Lower leg skin (tissue), 4 donors: ENCODE data around the gene PSG5. TPM values are rescaled to one million over a fixed set of nuclear protein-coding genes. Genes with fewer than 3 reads are reported as not detected.
"Not testable (repeated sequence)": the region's sequence is repeated elsewhere in the genome, so short reads cannot be mapped to it uniquely, and the experiment has no call there.

Source experiments
- DNase-seq, 2 donors: peaks; one replicate each; pipeline ENCODE4 v3.0.0-alpha.2; 2019; ENCODE audit warnings: low spot score in 2 of 2
- H3K4me3 ChIP-seq: fragments of 200-600 bp; sonication (generic); 2 replicates; pipeline ENCODE4 v1.5.1; 2017; ENCODE audit warnings: mild to moderate bottlenecking, low read depth; ENCODE audit not compliant: poor library complexity, severe bottlenecking
- POLR2A ChIP-seq, 2 donors: fragments of 450-650 bp; IDR thresholded peaks; one replicate each; pipeline ENCODE4 v1.6.1; 2016 to 2017; ENCODE audit warnings: antibody characterized with exemption in 2 of 2, mild to moderate bottlenecking in 1 of 2, moderate library complexity in 1 of 2
- WGBS, 2 donors: methylation state at CpG; one replicate each; pipeline ENCODE4 v1.1.5; 2018; 5-methylcytosine and 5-hydroxymethylcytosine counted together
- intact Hi-C: fragments of 100-400 bp; cut with DNase I; formaldehyde crosslinking; loops from one replicate; pipeline ENCODE4 v1.15.0; 2023; ENCODE audit warnings: low total_unique reads
- total RNA-seq, 4 donors: library from RNA; depleted of rRNA; stranded (reverse); fragments of >200 nt; gene quantifications; one replicate each; pipeline ENCODE4 v1.1.0, GENCODE V29; 2016
- TF ChIP-seq, protein P1 (sequence below), 3 donors: fragments of 450-650 bp; IDR thresholded peaks; one replicate each; pipeline ENCODE4 v1.5.1; 2016; ENCODE audit warnings: antibody characterized with exemption in 3 of 3, mild to moderate bottlenecking in 3 of 3, moderate library complexity in 2 of 3

The PSG5 gene
- total RNA-seq, 4 donors from 2014 or later, result 1.5 to 11.2 (median 2.0) TPM

DNA sequence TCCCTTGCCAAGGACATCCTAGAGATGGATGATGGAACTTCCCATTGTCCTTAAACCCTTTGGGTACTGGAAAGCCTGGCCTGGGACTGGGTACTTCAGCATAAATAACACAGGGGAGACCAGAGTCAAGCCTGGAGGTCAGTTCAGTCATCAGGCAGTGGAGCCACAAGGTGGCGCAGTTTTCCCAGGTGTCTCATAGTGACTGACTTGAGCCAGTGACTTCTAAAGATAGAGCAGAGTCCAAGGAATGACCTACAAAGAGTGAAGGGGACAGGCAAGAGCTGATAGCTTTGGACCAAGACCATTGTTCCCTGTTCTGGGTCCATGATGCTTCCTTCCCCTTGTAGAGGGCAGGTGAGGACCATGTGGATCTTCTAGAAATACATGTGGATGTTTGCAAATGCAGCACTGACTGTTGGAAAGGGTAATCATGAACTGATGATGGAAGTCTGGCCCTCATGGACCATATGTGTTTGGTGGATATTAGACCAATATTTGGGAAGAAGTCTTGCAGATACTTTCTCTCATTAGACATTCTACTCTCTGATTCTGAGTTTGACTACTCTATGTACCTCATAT is 6.7 kb downstream of the PSG5 start:
- DNase-seq, intact Hi-C loops, H3K4me3 ChIP-seq: not testable (repeated sequence)
- 20 to 31% methylated on average over 1 of the region's 1 CpG for WGBS, 2 donors

DNA sequence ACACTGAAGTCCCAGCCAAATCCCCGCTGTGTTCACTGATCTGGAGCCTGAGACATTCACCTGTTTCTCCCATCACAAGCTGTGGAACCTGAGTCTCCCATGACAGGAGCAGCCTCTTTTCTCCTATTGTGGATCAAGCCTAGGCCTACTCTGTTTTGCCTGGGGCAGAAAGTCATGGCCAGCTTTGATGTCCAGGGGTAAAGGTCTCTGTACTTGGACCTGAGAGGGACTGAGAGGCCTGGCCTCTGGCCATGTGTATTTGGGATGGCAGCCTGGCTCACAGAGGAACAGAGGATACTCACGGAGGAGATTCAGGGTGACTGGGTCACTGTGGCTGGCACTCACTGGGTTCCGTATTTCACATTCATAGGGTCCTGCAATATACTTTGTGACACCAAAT is 7.8 kb downstream of the PSG5 start:
- DNase-seq, H3K4me3 ChIP-seq, intact Hi-C loops: not testable (repeated sequence)
- WGBS, 2 donors, result 100% methylated on average over 2 of the region's 3 CpGs; no CpG with 5 or more reads in 1 of the 2 donors

DNA sequence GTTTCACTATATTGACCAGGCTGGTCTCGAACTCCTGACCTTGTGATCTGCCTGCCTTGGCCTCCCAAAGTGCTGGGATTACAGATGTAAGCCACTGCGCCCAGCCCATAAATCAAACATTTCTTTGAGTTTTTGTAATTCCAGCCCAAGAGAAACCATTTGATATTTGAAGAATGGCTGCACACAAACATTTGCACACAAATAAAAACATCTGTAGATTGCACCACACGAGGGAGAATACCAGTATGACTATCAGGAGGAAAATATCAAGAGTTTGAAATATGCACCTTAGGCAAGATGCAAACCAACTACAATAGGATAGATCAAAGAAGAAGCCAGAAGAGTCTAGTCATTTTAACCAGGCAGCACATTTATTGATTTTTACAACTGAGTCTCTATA is 20.4 kb downstream of the PSG5 start:
- H3K4me3 ChIP-seq, intact Hi-C loops, DNase-seq: not testable (repeated sequence)
- 61 to 71% methylated on average over 3 of the region's 3 CpGs for WGBS, 2 donors

DNA sequence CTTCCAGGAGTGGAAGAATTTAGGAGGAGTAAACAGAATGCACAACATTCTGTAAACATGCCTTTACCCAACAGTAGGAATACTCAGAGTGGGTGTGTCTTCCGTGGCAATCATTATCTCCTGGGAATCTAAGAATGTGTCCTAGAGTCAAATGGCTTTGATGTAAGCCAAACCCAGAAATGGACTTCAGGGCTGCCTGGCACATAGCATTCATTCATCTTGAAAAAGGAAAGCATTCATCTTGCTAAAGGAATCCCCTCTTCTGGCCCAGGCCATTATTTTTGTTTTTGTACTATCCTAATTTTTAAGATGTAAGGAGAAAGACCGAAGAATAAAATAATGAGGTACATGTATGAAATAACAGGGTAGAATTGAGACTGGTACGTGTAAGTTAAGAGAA is 23.2 kb downstream of the PSG5 start:
- DNase-seq, H3K4me3 ChIP-seq, intact Hi-C loops: not testable (repeated sequence)
- WGBS, 2 donors, result 63 to 65% methylated on average over 3 of the region's 3 CpGs

DNA sequence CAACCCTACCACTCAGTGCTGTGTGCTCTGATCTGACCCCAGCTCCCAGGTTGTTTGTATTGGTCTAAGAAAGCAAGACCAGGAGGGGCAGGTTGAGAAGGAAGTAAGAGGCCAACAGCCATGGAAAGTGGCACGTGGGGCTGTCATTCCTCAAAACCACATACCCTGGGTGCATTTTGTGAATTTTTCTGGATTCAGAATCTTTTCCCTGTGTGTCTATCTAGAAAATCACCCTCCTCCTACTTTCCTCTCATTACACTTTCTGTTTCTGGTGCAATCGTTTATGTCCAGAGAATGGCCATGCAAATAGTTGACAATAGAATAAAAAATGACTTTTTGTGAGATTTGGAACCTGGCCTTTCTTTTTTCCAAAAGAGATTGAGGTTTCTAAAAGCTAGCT is 24.1 kb downstream of the PSG5 start:
- WGBS, 2 donors, result 56% methylated on average over 2 of the region's 2 CpGs
- DNase-seq, intact Hi-C loops, H3K4me3 ChIP-seq: not testable (repeated sequence)

DNA sequence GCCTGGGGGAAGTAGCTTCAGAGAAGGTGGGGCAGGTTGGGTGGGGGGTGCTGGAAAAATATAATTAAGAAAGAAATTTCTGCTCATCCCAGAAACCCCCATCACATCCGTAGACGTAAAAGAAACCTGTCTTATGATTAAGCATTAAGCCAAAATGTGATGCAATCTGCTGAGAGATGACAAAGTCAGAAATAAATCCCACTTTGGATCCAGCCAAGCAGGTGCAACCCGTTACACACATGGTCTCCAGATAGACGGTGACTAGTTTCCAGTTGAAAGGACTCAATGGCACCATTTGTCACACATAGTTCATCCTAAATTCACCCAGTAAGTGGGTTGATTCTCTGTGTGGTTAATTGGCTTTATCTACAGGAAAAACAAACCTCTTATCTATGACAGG is 34.1 kb downstream of the PSG5 start:
- DNase-seq, result no peak
- WGBS, 2 donors, result 54 to 59% methylated on average over 4 of the region's 4 CpGs
- H3K4me3 ChIP-seq, result no peak overlapping the region
- intact Hi-C loops, result no loop called here
- no peak for TF ChIP-seq POLR2A (IDR thresholded peaks at IDR 0.05)
- TF ChIP-seq, protein P1, sequence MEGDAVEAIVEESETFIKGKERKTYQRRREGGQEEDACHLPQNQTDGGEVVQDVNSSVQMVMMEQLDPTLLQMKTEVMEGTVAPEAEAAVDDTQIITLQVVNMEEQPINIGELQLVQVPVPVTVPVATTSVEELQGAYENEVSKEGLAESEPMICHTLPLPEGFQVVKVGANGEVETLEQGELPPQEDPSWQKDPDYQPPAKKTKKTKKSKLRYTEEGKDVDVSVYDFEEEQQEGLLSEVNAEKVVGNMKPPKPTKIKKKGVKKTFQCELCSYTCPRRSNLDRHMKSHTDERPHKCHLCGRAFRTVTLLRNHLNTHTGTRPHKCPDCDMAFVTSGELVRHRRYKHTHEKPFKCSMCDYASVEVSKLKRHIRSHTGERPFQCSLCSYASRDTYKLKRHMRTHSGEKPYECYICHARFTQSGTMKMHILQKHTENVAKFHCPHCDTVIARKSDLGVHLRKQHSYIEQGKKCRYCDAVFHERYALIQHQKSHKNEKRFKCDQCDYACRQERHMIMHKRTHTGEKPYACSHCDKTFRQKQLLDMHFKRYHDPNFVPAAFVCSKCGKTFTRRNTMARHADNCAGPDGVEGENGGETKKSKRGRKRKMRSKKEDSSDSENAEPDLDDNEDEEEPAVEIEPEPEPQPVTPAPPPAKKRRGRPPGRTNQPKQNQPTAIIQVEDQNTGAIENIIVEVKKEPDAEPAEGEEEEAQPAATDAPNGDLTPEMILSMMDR (IDR thresholded peaks at IDR 0.05), result no peak

DNA sequence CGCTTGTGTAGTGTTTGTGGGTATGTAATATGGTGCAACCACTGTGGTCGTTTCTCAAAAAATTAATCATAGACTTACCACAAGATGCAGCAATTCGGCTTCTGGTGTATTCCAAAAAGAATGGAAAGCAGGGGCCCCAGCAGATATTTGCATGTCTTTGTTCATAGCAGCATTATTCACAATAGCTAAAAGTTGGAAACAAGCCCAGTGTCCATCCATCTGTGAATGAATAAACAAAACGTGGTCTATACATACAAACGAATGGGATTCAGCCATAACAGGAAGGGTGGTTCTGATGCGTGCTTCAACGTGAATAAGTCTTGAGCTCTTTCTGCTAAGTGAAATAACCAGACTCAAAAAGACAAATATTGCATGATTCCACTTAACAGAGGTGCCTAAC is 36.5 kb downstream of the PSG5 start:
- H3K4me3 ChIP-seq, DNase-seq, intact Hi-C loops: not testable (repeated sequence)
- 61 to 69% methylated on average over 7 of the region's 7 CpGs for WGBS, 2 donors

DNA sequence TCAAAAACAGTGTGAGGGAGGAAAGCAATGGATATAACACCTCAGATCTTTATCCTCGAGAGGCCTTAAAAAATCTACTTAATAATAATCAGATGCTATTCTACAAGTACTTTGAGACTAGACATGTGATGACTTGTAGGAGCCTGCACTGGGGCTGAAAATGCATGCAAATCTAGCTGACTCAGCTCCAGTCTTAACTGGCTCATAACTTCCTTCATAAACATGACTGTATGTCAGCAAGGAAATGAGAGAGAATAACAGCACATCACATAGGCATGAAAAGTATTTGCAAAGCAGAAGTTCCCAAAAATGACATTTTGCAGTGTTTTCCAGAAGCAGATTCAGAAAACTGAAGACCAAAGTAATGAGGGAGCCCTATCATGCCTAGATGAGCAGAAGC is 38.1 kb downstream of the PSG5 start:
- TF ChIP-seq POLR2A (IDR thresholded peaks at IDR 0.05), result no peak
- TF ChIP-seq, protein P1 (IDR thresholded peaks at IDR 0.05), result no peak
- 35 to 45% methylated on average over 1 of the region's 1 CpG for WGBS, 2 donors
- no peak overlapping the region for H3K4me3 ChIP-seq
- intact Hi-C loops, result no loop called here
- DNase-seq, result peak in 1 of 2 donors; percentile 69

DNA sequence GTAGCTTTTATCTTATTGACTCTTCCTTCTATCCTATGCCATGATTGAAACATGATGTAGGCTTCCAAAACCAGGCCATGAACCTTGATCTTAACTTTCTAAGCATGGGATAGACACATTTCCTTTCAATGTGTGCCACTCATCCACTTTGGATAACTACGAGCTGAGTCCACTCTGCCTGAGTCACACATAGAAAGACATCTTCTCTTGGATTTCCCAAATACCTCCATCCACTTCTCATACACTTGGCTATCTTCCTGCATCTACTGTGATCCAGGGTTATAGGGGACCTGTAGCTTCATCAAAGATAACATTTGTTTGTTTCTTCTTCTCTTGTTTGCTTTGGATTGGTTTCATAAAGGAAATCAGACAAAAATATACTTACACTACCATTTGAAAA is 44.6 kb downstream of the PSG5 start:
- DNase-seq, intact Hi-C loops, H3K4me3 ChIP-seq: not testable (repeated sequence)
- 82 to 93% methylated on average over 1 of the region's 1 CpG for WGBS, 2 donors

DNA sequence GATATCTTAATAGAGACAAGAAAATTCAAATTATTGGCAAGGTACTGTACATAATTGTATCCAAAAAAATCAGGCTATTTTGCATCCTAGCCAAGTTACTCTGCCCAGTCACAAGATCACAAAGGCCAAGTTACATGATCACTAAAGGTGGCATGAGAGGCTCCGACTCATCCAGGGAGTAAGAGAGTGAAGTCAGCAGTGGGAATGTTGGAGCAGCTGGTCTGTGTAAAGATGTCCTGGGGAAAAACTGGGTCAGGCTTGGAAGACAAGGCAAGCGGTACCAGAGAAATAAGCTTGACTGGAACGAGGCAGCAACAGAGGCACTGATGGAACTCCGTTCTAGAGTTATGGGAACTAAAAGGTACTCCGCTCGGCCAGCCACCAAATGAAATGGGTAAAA is 53.6 kb downstream of the PSG5 start:
- TF ChIP-seq POLR2A (IDR thresholded peaks at IDR 0.05), result no peak
- TF ChIP-seq, protein P1 (IDR thresholded peaks at IDR 0.05), result no peak
- H3K4me3 ChIP-seq, result no peak overlapping the region
- WGBS, 2 donors, result 59% methylated on average over 5 of the region's 6 CpGs
- intact Hi-C loops, result no loop called here
- DNase-seq, result no peak

DNA sequence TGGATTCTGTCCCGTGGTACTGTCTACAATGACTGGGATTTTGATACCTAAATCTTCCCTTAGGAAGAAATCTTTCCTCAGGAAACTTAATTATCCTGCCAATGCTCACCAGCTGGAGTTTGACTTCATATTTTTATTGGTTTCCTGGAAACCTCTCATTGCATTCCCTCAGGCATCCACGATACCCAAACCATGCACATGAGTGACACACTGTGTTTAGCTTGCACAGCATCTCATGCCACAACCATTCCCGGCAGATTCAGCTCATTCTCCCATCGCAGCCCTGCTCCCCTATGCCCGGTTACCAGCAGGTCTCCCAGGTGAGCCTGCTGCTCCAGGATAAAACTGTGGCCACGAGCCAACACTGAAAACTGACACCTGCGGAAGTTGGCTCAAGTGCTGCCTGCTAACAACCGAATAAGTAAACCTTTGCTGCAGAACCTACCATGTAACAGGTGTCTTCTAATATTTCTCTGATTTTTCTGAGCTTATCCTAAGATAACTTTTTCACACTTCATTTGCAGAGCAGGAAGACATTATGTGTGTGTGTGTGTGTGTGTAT is 55.0 kb downstream of the PSG5 start:
- intact Hi-C loops, H3K4me3 ChIP-seq: not testable (repeated sequence)
- peak in 1 of 2 donors; percentile 21 for DNase-seq
- 47 to 50% methylated on average over 8 of the region's 8 CpGs for WGBS, 2 donors

DNA sequence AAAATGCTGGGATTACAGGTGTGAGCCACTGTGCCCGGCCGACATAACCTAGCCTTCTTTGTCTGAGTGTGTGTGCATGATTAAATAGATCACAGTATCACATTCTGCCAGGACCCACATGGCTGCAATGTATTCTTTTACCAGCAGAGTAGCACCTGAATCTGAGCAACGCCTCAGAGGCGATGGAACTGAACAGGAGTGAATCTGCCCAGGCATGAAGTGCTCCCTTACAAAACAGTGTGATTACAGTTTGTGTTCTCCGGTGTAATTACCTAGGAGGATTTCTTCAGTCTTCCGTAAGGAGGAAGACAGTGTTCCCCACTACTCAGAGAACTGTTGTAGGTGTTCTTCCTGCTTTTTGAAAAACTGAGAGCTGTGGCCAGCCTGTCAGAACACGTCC is 57.1 kb downstream of the PSG5 start:
- intact Hi-C loops, H3K4me3 ChIP-seq: not testable (repeated sequence)
- DNase-seq, result peak in 1 of 2 donors; percentile 24
- 44 to 50% methylated on average over 7 of the region's 7 CpGs for WGBS, 2 donors
